Glutamatergic neuron (in vitro differentiated cells): Measurements from ENCODE around the gene HPGD. TPM values are rescaled to one million over a fixed set of nuclear protein-coding genes. Genes with fewer than 3 reads are reported as not detected.

Experiments
- DNase-seq: peaks from one replicate; pipeline ENCODE4 v3.0.0; 2022
- H3K27ac Mint-ChIP-seq: one replicate; pipeline ENCODE4 v1.8.0; 2020; ENCODE audit warnings: mild to moderate bottlenecking, mixed read lengths, inconsistent platforms; ENCODE audit not compliant: unreplicated experiment
- H3K27me3 Mint-ChIP-seq: one replicate; pipeline ENCODE4 v1.8.0; 2020; ENCODE audit warnings: mild to moderate bottlenecking, moderate library complexity, mixed read lengths, inconsistent platforms; ENCODE audit not compliant: unreplicated experiment
- H3K36me3 Mint-ChIP-seq: one replicate; pipeline ENCODE4 v1.8.0; 2020; ENCODE audit warnings: mild to moderate bottlenecking, mixed read lengths, inconsistent platforms; ENCODE audit not compliant: unreplicated experiment
- H3K4me1 Mint-ChIP-seq: one replicate; pipeline ENCODE4 v1.8.0; 2020; ENCODE audit warnings: mild to moderate bottlenecking, low read depth, mixed read lengths, inconsistent platforms; ENCODE audit not compliant: unreplicated experiment
- H3K4me3 Mint-ChIP-seq: one replicate; pipeline ENCODE4 v1.8.0; 2020; ENCODE audit warnings: mild to moderate bottlenecking, mixed read lengths, inconsistent platforms; ENCODE audit not compliant: unreplicated experiment
- H3K9me3 Mint-ChIP-seq: one replicate; pipeline ENCODE4 v1.8.0; 2020; ENCODE audit warnings: mild to moderate bottlenecking, moderate library complexity, mixed read lengths, inconsistent platforms; ENCODE audit not compliant: unreplicated experiment
- total RNA-seq: library from RNA; stranded (reverse); fragmentation: NEBNext Ultra II Directional; extraction: Animal tissue kit (Norgen Biotek cat#: 25700); gene quantifications from one replicate; pipeline ENCODE4 v1.2.1, GENCODE V29; 2021; ENCODE audit not compliant: unreplicated experiment
- TF ChIP-seq, protein P1 (sequence below): fragments of 200-600 bp; sonication (generic); IDR thresholded peaks from one replicate; pipeline ENCODE4 v1.5.0; 2021; ENCODE audit not compliant: partially characterized antibody, unreplicated experiment

The HPGD gene
- total RNA-seq, 1 donor from 2014 or later: 0.64 TPM

DNA sequence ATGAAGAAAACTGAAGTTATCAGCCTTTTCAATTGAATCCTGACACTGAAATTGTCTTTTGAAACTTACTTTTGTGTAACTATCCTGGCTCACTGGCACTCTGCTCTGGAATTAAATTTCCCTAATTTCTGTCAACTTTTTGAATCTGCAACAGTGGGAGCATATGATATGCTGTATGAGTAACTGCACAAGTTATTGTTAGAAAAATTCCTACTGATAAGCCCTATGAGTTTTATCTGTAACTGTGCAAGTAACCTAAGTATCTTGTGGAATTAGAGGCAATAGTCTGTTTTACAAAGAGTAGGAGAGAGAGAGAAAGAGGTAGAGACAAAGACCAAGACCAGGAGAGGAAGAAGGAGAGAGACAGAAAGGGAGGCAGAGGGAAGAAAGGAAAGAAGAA is 9.2 kb upstream of the HPGD start:
- no peak overlapping the region for H3K27ac Mint-ChIP-seq
- no peaks in the 10 kb centered on the region for H3K27me3 Mint-ChIP-seq
- H3K4me3 Mint-ChIP-seq: no peak overlapping the region
- no peak for DNase-seq
- TF ChIP-seq, protein P1, sequence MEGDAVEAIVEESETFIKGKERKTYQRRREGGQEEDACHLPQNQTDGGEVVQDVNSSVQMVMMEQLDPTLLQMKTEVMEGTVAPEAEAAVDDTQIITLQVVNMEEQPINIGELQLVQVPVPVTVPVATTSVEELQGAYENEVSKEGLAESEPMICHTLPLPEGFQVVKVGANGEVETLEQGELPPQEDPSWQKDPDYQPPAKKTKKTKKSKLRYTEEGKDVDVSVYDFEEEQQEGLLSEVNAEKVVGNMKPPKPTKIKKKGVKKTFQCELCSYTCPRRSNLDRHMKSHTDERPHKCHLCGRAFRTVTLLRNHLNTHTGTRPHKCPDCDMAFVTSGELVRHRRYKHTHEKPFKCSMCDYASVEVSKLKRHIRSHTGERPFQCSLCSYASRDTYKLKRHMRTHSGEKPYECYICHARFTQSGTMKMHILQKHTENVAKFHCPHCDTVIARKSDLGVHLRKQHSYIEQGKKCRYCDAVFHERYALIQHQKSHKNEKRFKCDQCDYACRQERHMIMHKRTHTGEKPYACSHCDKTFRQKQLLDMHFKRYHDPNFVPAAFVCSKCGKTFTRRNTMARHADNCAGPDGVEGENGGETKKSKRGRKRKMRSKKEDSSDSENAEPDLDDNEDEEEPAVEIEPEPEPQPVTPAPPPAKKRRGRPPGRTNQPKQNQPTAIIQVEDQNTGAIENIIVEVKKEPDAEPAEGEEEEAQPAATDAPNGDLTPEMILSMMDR: no peak
- no peaks in the 10 kb centered on the region for H3K4me1 Mint-ChIP-seq
- no peaks in the 10 kb centered on the region for H3K9me3 Mint-ChIP-seq
- H3K36me3 Mint-ChIP-seq: no peaks in the 10 kb centered on the region

DNA sequence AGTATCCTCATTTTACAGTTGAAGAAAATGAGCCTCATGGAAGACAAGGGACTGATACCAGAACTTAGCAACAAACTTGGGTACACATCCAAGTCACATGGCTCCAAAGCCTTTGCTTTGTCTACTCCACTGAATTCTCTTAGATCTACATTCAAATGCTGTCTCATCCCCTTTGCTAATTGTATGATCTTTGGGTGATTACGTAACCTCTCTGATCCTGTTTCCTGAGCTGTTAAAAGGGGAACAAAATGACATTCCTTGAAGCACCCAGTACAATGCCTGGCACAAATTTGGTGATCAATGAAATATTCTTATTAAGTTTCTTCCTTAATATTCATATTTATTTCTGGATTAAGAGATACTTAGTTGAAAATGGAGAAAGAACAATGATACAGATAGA is 5.9 kb upstream of the HPGD start:
- no peak overlapping the region for H3K4me3 Mint-ChIP-seq
- H3K4me1 Mint-ChIP-seq: no peaks in the 10 kb centered on the region
- H3K27ac Mint-ChIP-seq: no peak overlapping the region
- H3K36me3 Mint-ChIP-seq: no peaks in the 10 kb centered on the region
- no peaks in the 10 kb centered on the region for H3K9me3 Mint-ChIP-seq
- DNase-seq: no peak
- TF ChIP-seq, protein P1: no peak
- no peaks in the 10 kb centered on the region for H3K27me3 Mint-ChIP-seq

DNA sequence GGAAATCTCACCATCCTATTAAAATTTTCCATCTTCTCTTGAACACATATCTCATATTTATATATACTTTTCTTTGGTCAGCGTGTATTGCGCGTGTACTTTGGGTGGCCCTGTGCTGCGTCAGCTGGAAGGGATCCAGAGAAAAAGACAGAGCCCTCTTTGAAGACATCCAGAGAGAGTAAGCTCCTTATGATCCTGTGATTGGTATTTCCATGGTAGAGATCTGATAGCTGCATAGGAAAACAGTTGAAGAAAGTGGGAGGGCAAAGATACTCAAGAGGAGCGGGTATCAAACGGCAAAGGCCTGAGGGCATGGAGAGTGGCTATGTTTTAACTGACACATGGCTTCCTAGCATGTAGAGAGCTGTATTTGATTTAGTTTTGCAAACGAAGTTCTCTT is 4.4 kb upstream of the HPGD start:
- peaks cover 3% of the 10 kb centered on the region for H3K27me3 Mint-ChIP-seq
- H3K27ac Mint-ChIP-seq: no peak overlapping the region
- no peaks in the 10 kb centered on the region for H3K36me3 Mint-ChIP-seq
- no peak overlapping the region for H3K4me3 Mint-ChIP-seq
- H3K4me1 Mint-ChIP-seq: no peaks in the 10 kb centered on the region
- no peak for DNase-seq
- TF ChIP-seq, protein P1: no peak
- no peaks in the 10 kb centered on the region for H3K9me3 Mint-ChIP-seq

DNA sequence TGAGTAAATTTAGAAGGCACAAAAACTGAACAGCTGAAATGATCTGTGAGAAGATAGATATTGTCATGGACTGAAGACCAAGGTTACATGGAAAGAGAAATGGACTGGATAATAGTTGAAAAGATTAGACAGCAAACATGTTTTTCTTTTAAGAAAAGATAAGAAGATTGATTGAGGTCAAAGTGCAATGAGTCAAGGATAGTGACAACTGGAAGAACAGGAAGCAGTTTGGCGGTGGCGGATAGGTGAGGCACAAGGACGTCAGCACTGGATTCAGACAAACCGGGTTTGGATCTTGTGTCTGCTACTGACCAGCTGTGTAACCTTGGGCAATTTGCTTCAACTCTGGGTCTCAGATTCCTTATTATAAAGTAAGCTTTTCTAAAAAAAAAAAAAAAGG is 2.0 kb upstream of the HPGD start:
- TF ChIP-seq, protein P1: no peak

DNA sequence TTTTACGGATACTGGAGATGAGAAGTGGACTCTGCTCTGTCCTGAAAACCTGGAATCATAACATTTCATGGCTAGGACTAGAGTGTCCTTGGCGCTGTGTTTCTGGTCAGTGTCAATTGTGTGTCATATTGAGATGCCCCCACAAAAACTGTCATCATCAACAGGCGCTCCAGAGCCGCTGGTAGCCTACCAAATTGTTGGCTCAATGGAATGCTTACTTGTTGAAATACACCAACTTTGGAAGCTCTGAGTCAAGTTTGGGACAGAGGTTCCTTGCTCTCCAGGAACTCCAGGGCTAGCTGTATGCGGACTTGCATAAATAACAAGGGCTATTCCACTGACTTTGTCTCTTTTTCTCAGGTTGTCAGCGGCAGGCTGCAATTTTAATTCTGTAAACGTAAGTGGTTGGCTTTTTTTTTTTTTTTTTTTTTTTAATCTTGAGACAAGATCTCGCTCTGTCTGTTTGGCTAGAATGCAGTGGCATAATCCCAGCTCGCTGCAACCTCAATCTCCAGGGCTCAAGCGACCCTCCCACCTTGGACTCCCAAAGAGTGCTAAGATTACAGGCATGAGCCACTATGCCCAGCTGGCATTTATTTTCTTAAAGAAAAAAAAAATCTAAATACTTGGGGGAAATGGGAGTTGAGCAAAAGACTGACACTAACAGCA is 871 bp upstream of the HPGD start:
- H3K4me3 Mint-ChIP-seq: peak overlapping the region; percentile 90
- no peaks in the 10 kb centered on the region for H3K4me1 Mint-ChIP-seq
- no peaks in the 10 kb centered on the region for H3K36me3 Mint-ChIP-seq
- peaks cover 4% of the 10 kb centered on the region for H3K27me3 Mint-ChIP-seq
- H3K27ac Mint-ChIP-seq: no peak overlapping the region
- H3K9me3 Mint-ChIP-seq: no peaks in the 10 kb centered on the region
- TF ChIP-seq, protein P1: no peak
- no peak for DNase-seq

More for the DNA sequence above, 2.0 kb upstream of the HPGD start:
- no peak for DNase-seq
- Mint-ChIP-seq H3K4me3 (no peak overlapping the region), H3K4me1 (no peaks in the 10 kb centered on the region), H3K27me3 (peaks cover 4% of the 10 kb centered on the region), H3K36me3 (no peaks in the 10 kb centered on the region), H3K27ac (no peak overlapping the region), H3K9me3 (no peaks in the 10 kb centered on the region)
